M059J (cell line): Measurements from ENCODE around the gene JARID2. TPM values are rescaled to one million over a fixed set of nuclear protein-coding genes. Genes with fewer than 3 reads are reported as not detected.

Source experiments
- DNase-seq: peaks from one replicate; pipeline ENCODE4 v3.0.0-alpha.2; 2012; ENCODE audit warnings: low read depth
- total RNA-seq: library from RNA; depleted of rRNA; stranded (reverse); fragments of >200 nt; shearing (Covaris generic); gene quantifications from 2 replicates; pipeline ENCODE4 v1.2.3, GENCODE V29; 2014; rRNA removed

Gene JARID2
- 9.0 and 17.6 TPM in 2 replicates for total RNA-seq

GRCh38 chr6:15245361-15246216 lies at the start of gene JARID2:
Gene JARID2 (plus strand): TSS chr6:15246069. CDS start chr6:15246540, 471 bp downstream.
- peak; percentile 99 for DNase-seq

GRCh38 chr6:15200087-15200486 lies 45.8 kb upstream of the JARID2 start:
- no peak for DNase-seq

GRCh38 chr6:15205321-15205720 lies 40.5 kb upstream of the JARID2 start:
- DNase-seq: no peak

- no peak for DNase-seq
These were observed 39.0 kb upstream of the JARID2 start for GRCh38 chr6:15206887-15207286.

- DNase-seq: peak; percentile 77
These were observed 37.9 kb upstream of the JARID2 start for GRCh38 chr6:15207923-15208322.

GRCh38 chr6:15213838-15214400 lies 31.9 kb upstream of the JARID2 start:
- DNase-seq: no peak

GRCh38 chr6:15218401-15218800 lies 27.5 kb upstream of the JARID2 start:
- DNase-seq: no peak

GRCh38 chr6:15220062-15220461 lies 25.8 kb upstream of the JARID2 start:
- no peak for DNase-seq

GRCh38 chr6:15227827-15228318 lies 18.0 kb upstream of the JARID2 start:
- DNase-seq: no peak

GRCh38 chr6:15230827-15231226 lies 15.0 kb upstream of the JARID2 start:
- DNase-seq: no peak

GRCh38 chr6:15232836-15233510 lies 12.9 kb upstream of the JARID2 start:
- DNase-seq: no peak

GRCh38 chr6:15234068-15234758 lies 11.7 kb upstream of the JARID2 start:
- no peak for DNase-seq

- DNase-seq: no peak
These were observed 6.1 kb upstream of the JARID2 start for GRCh38 chr6:15239616-15240364.

- no peak for DNase-seq
These were observed 3.4 kb upstream of the JARID2 start for GRCh38 chr6:15242503-15242902.

GRCh38 chr6:15242937-15243614 lies 2.8 kb upstream of the JARID2 start:
- peak; percentile 42 for DNase-seq

GRCh38 chr6:15243910-15244619 lies 1.8 kb upstream of the JARID2 start:
- no peak for DNase-seq

GRCh38 chr6:15244620-15245360 lies 1.1 kb upstream of the JARID2 start:
- DNase-seq: peak; percentile 81

- DNase-seq: no peak
These were observed 372 bp downstream of the JARID2 start for GRCh38 chr6:15246217-15246665.
